H9 (cell line): ENCODE data around the gene PTRH1. TPM values are rescaled to one million over a fixed set of nuclear protein-coding genes. Genes with fewer than 3 reads are reported as not detected.

ENCODE experiments used
- DNase-seq: peaks from one replicate; pipeline ENCODE4 v3.0.0-alpha.2; 2017
- H2AFZ ChIP-seq: one replicate; pipeline ENCODE4 v1.6.1; 2013; ENCODE audit warnings: mild to moderate bottlenecking, low read length, control low read depth, moderate library complexity
- H2AK5ac ChIP-seq: 2 replicates; pipeline ENCODE4 v1.6.1; 2013; ENCODE audit warnings: low read length, control low read depth, mixed read lengths; ENCODE audit not compliant: insufficient read length
- H2BK120ac ChIP-seq: one replicate; pipeline ENCODE4 v1.6.1; 2013; ENCODE audit warnings: low read depth, mild to moderate bottlenecking, low read length, control low read depth, inconsistent platforms; ENCODE audit not compliant: poor library complexity, severe bottlenecking
- H2BK12ac ChIP-seq: 2 replicates; pipeline ENCODE4 v1.6.1; 2013; ENCODE audit warnings: low read length, control low read depth, mixed read lengths, low read depth; ENCODE audit not compliant: insufficient read length
- H2BK15ac ChIP-seq: 2 replicates; pipeline ENCODE4 v1.6.1; 2013; ENCODE audit warnings: low read depth, low read length, control low read depth
- H2BK20ac ChIP-seq: one replicate; pipeline ENCODE4 v1.6.1; 2013; ENCODE audit warnings: low read depth, mild to moderate bottlenecking, low read length, control low read depth, inconsistent platforms; ENCODE audit not compliant: poor library complexity, severe bottlenecking
- H2BK5ac ChIP-seq: 2 replicates; pipeline ENCODE4 v1.6.1; 2013; ENCODE audit warnings: low read length, control low read depth, mixed read lengths; ENCODE audit not compliant: insufficient read length
- H3K14ac ChIP-seq: 2 replicates; pipeline ENCODE4 v1.6.1; 2013; ENCODE audit warnings: low read length, control low read depth; ENCODE audit not compliant: insufficient read depth
- H3K18ac ChIP-seq: 2 replicates; pipeline ENCODE4 v1.6.1; 2013; ENCODE audit warnings: low read depth, mild to moderate bottlenecking, mixed read lengths, low read length, control low read depth; ENCODE audit not compliant: insufficient read length
- H3K23ac ChIP-seq: 2 replicates; pipeline ENCODE4 v1.6.1; 2013; ENCODE audit warnings: low read length, control low read depth, mixed read lengths, low read depth; ENCODE audit not compliant: insufficient read length
- H3K23me2 ChIP-seq: 2 replicates; pipeline ENCODE4 v1.6.1; 2013; ENCODE audit warnings: low read depth, mild to moderate bottlenecking, mixed read lengths, low read length, control low read depth; ENCODE audit not compliant: insufficient read length, poor library complexity, severe bottlenecking
- H3K27ac ChIP-seq: 2 replicates; pipeline ENCODE4 v1.5.1; 2013; ENCODE audit warnings: low read length, control low read depth, mixed read lengths, low read depth; ENCODE audit not compliant: insufficient read length
- H3K27me3 ChIP-seq: 2 replicates; pipeline ENCODE4 v1.6.1; 2013; ENCODE audit warnings: low read length, control low read depth, inconsistent platforms; ENCODE audit not compliant: insufficient read depth
- H3K4ac ChIP-seq: 2 replicates; pipeline ENCODE4 v1.6.1; 2013; ENCODE audit warnings: low read depth, mild to moderate bottlenecking, control low read depth, inconsistent platforms, low read length, moderate library complexity
- H3K4me1 ChIP-seq: 2 replicates; pipeline ENCODE4 v1.6.1; 2013; ENCODE audit warnings: low read length, control low read depth, inconsistent platforms; ENCODE audit not compliant: insufficient read depth
- H3K4me2 ChIP-seq: 2 replicates; pipeline ENCODE4 v1.6.1; 2013; ENCODE audit warnings: low read length, control low read depth, mixed read lengths; ENCODE audit not compliant: insufficient read length, insufficient read depth
- H3K56ac ChIP-seq: 2 replicates; pipeline ENCODE4 v1.6.1; 2013; ENCODE audit warnings: low read depth, mild to moderate bottlenecking, mixed read lengths, low read length, control low read depth; ENCODE audit not compliant: insufficient read length
- H3K79me1 ChIP-seq: 2 replicates; pipeline ENCODE4 v1.6.1; 2013; ENCODE audit warnings: low read depth, mild to moderate bottlenecking, moderate library complexity, low read length, control low read depth, inconsistent platforms; ENCODE audit not compliant: insufficient read depth, poor library complexity, severe bottlenecking
- H3K79me2 ChIP-seq: 2 replicates; pipeline ENCODE4 v1.6.1; 2013; ENCODE audit warnings: low read length, control low read depth, inconsistent platforms; ENCODE audit not compliant: insufficient read depth
- H3K9ac ChIP-seq: 2 replicates; pipeline ENCODE4 v1.6.1; 2013; ENCODE audit warnings: low read length, control low read depth, mixed read lengths; ENCODE audit not compliant: insufficient read length; ENCODE audit errors: extremely low read depth
- H3K9me3 ChIP-seq: one replicate; pipeline ENCODE4 v1.6.1; 2013; ENCODE audit warnings: low read depth, low read length, inconsistent platforms; ENCODE audit not compliant: control insufficient read depth
- H3T11ph ChIP-seq: one replicate; pipeline ENCODE4 v1.6.1; 2013; ENCODE audit warnings: mild to moderate bottlenecking, low read length, control low read depth, inconsistent platforms
- H4K20me1 ChIP-seq: one replicate; pipeline ENCODE4 v1.6.1; 2013; ENCODE audit not compliant: control insufficient read depth, insufficient read length, insufficient read depth
- H4K5ac ChIP-seq: 2 replicates; pipeline ENCODE4 v1.6.1; 2013; ENCODE audit warnings: low read depth, mild to moderate bottlenecking, mixed read lengths, low read length, control low read depth; ENCODE audit not compliant: insufficient read length
- H4K8ac ChIP-seq: replicated peaks from 2 replicates; pipeline ENCODE4 v1.6.1; 2013; ENCODE audit warnings: low read length, control low read depth, mixed read lengths, low read depth; ENCODE audit not compliant: insufficient read length
- H4K91ac ChIP-seq: 2 replicates; pipeline ENCODE4 v1.6.1; 2013; ENCODE audit warnings: low read depth, mild to moderate bottlenecking, moderate library complexity, mixed read lengths, low read length, control low read depth; ENCODE audit not compliant: insufficient read length
- H3K27ac Mint-ChIP-seq, 3 experiments: 2 replicates in 2 of 3; 3 replicates in 1 of 3; pipeline ENCODE4 v1.8.0; 2020 to 2021; ENCODE audit warnings: mixed read lengths in 3 of 3, mild to moderate bottlenecking in 1 of 3, moderate library complexity in 1 of 3
- H3K27me3 Mint-ChIP-seq: 2 replicates; pipeline ENCODE4 v1.8.0; 2021; ENCODE audit warnings: low read depth, mild to moderate bottlenecking, moderate library complexity, mixed read lengths
- H3K36me3 Mint-ChIP-seq, 3 experiments: 2 replicates in 2 of 3; 3 replicates in 1 of 3; pipeline ENCODE4 v1.8.0; 2020 to 2021; ENCODE audit warnings: low read depth in 3 of 3, mixed read lengths in 3 of 3; ENCODE audit not compliant: insufficient read depth in 1 of 3
- H3K4me1 Mint-ChIP-seq, 2 experiments: 2 replicates each; pipeline ENCODE4 v1.8.0; 2020; ENCODE audit warnings: mixed read lengths in 2 of 2
- H3K4me3 Mint-ChIP-seq, 2 experiments: 2 replicates in 1 of 2; 3 replicates in 1 of 2; pipeline ENCODE4 v1.8.0; 2020 to 2021; ENCODE audit warnings: mild to moderate bottlenecking in 2 of 2, mixed read lengths in 2 of 2, moderate library complexity in 1 of 2
- H3K9me3 Mint-ChIP-seq, 2 experiments: 2 replicates in 1 of 2; 3 replicates in 1 of 2; pipeline ENCODE4 v1.8.0; 2020; ENCODE audit warnings: mild to moderate bottlenecking in 2 of 2, mixed read lengths in 2 of 2, moderate library complexity in 1 of 2
- CTCF ChIP-seq: fragments of 200-600 bp; sonication (generic); conservative IDR thresholded peaks from 3 replicates; pipeline ENCODE4 v1.8.0; 2021; ENCODE audit warnings: antibody characterized with exemption, mild to moderate bottlenecking
- WGBS: extraction: QIAGEN DNeasy Blood & Tissue Kit; methylation state at CpG from one replicate; pipeline ENCODE4 v1.1.7; 2013; ENCODE audit warnings: missing lambda C conversion rate, low lambda C conversion rate, mixed read lengths; ENCODE audit not compliant: insufficient read length; ENCODE audit errors: extremely low coverage; 5-methylcytosine and 5-hydroxymethylcytosine counted together
- total RNA-seq: library from RNA; stranded (reverse); gene quantifications from 2 replicates; pipeline ENCODE4 v1.2.1, GENCODE V29; 2021

PTRH1 gene
- total RNA-seq, 1 experiment from 2014 or later = 10.9 TPM

- no peak for TF ChIP-seq CTCF
- Histone ChIP-seq H3K9me3 (no peaks in the 10 kb centered on the region), H3K14ac (no peak overlapping the region), H2BK15ac (no peak overlapping the region), H3K4ac (no peak overlapping the region), H2BK5ac (no peak overlapping the region), H3K18ac (no peak overlapping the region), H3T11ph (no peak overlapping the region), H3K27me3 (no peaks in the 10 kb centered on the region), H2BK120ac (no peak overlapping the region), H2BK12ac (no peak overlapping the region), H3K4me1 (no peaks in the 10 kb centered on the region; the same call in 1 of the 2 replicates), H2AK5ac (no peak overlapping the region), H3K79me1 (no peaks in the 10 kb centered on the region), H4K20me1 (no peaks in the 10 kb centered on the region), H4K91ac (no peak overlapping the region), H2BK20ac (no peak overlapping the region), H3K9ac (no peak overlapping the region), H4K5ac (no peak overlapping the region), H3K23me2 (no peaks in the 10 kb centered on the region), H3K4me2 (no peak overlapping the region), H3K56ac (no peak overlapping the region), H3K23ac (no peak overlapping the region), H3K27ac (no peak overlapping the region), H3K79me2 (no peaks in the 10 kb centered on the region), H2AFZ (no peak overlapping the region), H4K8ac (no peak overlapping the region)
- DNase-seq = no peak
- Mint-ChIP-seq H3K27ac (no peak overlapping the region), H3K4me1 (peaks cover 17 to 40% of the 10 kb centered on the region in 2 experiments), H3K27me3 (peaks cover 5% of the 10 kb centered on the region), H3K36me3 (no peaks in the 10 kb centered on the region; a peak in 1 of 7 replicates), H3K4me3 (no peak overlapping the region; a peak in 1 of 5 replicates), H3K9me3 (peaks cover 0 to 2% of the 10 kb centered on the region in 2 experiments; a peak in 1 of 5 replicates)
- WGBS = no CpG with 5 or more reads among the region's 8 CpGs
These were observed 6.4 kb downstream of the PTRH1 start for GRCh38 chr9:127708952-127709587.
